Forelimb muscle (tissue), 1 donor: ENCODE measurements around the gene POLR2J. TPM values are rescaled to one million over a fixed set of nuclear protein-coding genes. Genes with fewer than 3 reads are reported as not detected.

Experiments used
- DNase-seq: peaks from one replicate; pipeline ENCODE4 v3.0.0-alpha.2; 2013; ENCODE audit warnings: low read depth
- polyA plus RNA-seq: library from polyadenylated mRNA; unstranded; fragments of 120-200 nt; gene quantifications from one replicate; pipeline ENCODE4 v1.2.1, GENCODE V29; 2013; ENCODE audit not compliant: insufficient read length

The POLR2J gene
- polyA plus RNA-seq, 1 donor: 28.0 TPM

- DNase-seq: no peak
These were observed 38.5 kb downstream of the POLR2J start for GRCh38 chr7:102439963-102440795.

GRCh38 chr7:102436118-102436517 lies 42.6 kb downstream of the POLR2J start:
- DNase-seq: no peak

GRCh38 chr7:102434039-102434486 lies 44.7 kb downstream of the POLR2J start:
- no peak for DNase-seq

- DNase-seq: no peak
These were observed 45.3 kb downstream of the POLR2J start, which contains the start of gene ORAI2 for GRCh38 chr7:102433219-102434038. ORAI2 (plus strand) TSS chr7:102433575; CDS start chr7:102438957, 5,382 bp downstream.

- no peak for DNase-seq
These were observed 46.1 kb downstream of the POLR2J start for GRCh38 chr7:102432442-102433218.

GRCh38 chr7:102431617-102432298 lies 47.0 kb downstream of the POLR2J start:
- DNase-seq: no peak

GRCh38 chr7:102429141-102429899 lies 49.4 kb downstream of the POLR2J start:
- DNase-seq: no peak

- no peak for DNase-seq
These were observed 51.7 kb downstream of the POLR2J start for GRCh38 chr7:102427019-102427405.

- no peak for DNase-seq
These were observed 52.3 kb downstream of the POLR2J start for GRCh38 chr7:102426268-102427018.

GRCh38 chr7:102425639-102426267 lies 53.0 kb downstream of the POLR2J start:
- no peak for DNase-seq

- no peak for DNase-seq
These were observed 53.9 kb downstream of the POLR2J start for GRCh38 chr7:102424787-102425218.

GRCh38 chr7:102424129-102424551 lies 54.6 kb downstream of the POLR2J start:
- DNase-seq: no peak

Other genes starting within 250 kb of the POLR2J start
- 17.7 TPM for gene SH2B2, start 192.1 kb downstream of the POLR2J start, polyA plus RNA-seq
- 5.3 TPM for gene SPDYE6, start 122.5 kb downstream of the POLR2J start, polyA plus RNA-seq
- 27.4 TPM for gene PRKRIP1, start 82.6 kb downstream of the POLR2J start, polyA plus RNA-seq
- 7.4 TPM for gene ORAI2, start 45.3 kb downstream of the POLR2J start, polyA plus RNA-seq
- 7.9 TPM for gene ALKBH4, start 14.1 kb downstream of the POLR2J start, polyA plus RNA-seq
- 10.2 TPM for gene LRWD1, start 13.9 kb downstream of the POLR2J start, polyA plus RNA-seq
- 20.7 TPM for gene RASA4B, start 38.9 kb upstream of the POLR2J start, polyA plus RNA-seq
- gene UPK3BL2, start 64.8 kb upstream of the POLR2J start, polyA plus RNA-seq: 13.4 TPM
- 7.4 TPM for gene SPDYE2, start 72.3 kb upstream of the POLR2J start, polyA plus RNA-seq
- 60.3 TPM for gene POLR2J3, start 93.7 kb upstream of the POLR2J start, polyA plus RNA-seq
- gene RASA4, start 137.8 kb upstream of the POLR2J start, polyA plus RNA-seq: 38.6 TPM
- 9.8 TPM for gene UPK3BL1, start 163.9 kb upstream of the POLR2J start, polyA plus RNA-seq
- 2.7 TPM for gene SPDYE2B, start 171.4 kb upstream of the POLR2J start, polyA plus RNA-seq
- gene POLR2J2, start 192.7 kb upstream of the POLR2J start, polyA plus RNA-seq: 2.7 TPM